Osteocyte (in vitro differentiated cells): Measurements from ENCODE around the gene NAA60. TPM values are rescaled to one million over a fixed set of nuclear protein-coding genes. Genes with fewer than 3 reads are reported as not detected.

Experiments
- DNase-seq: peaks from one replicate; pipeline ENCODE4 v3.0.0; 2021; ENCODE audit warnings: mixed read lengths; ENCODE audit not compliant: unreplicated experiment; ENCODE audit errors: extremely low spot score
- H3K27ac Mint-ChIP-seq: one replicate; pipeline ENCODE4 v1.8.0; 2021; ENCODE audit warnings: mild to moderate bottlenecking, mixed read lengths; ENCODE audit not compliant: unreplicated experiment
- H3K27me3 Mint-ChIP-seq: one replicate; pipeline ENCODE4 v1.8.0; 2021; ENCODE audit warnings: mixed read lengths; ENCODE audit not compliant: unreplicated experiment
- H3K36me3 Mint-ChIP-seq: one replicate; pipeline ENCODE4 v1.8.0; 2021; ENCODE audit warnings: mixed read lengths; ENCODE audit not compliant: unreplicated experiment
- H3K4me1 Mint-ChIP-seq: one replicate; pipeline ENCODE4 v1.8.0; 2021; ENCODE audit warnings: mixed read lengths; ENCODE audit not compliant: unreplicated experiment
- H3K4me3 Mint-ChIP-seq: one replicate; pipeline ENCODE4 v1.8.0; 2021; ENCODE audit warnings: mild to moderate bottlenecking, moderate library complexity, mixed read lengths; ENCODE audit not compliant: unreplicated experiment
- H3K9me3 Mint-ChIP-seq: one replicate; pipeline ENCODE4 v1.8.0; 2021; ENCODE audit warnings: mixed read lengths; ENCODE audit not compliant: unreplicated experiment
- CTCF ChIP-seq: fragments of 200-600 bp; sonication (generic); IDR thresholded peaks from 2 replicates; pipeline ENCODE4 v1.5.0; 2021; ENCODE audit warnings: antibody characterized with exemption, mild to moderate bottlenecking, moderate library complexity
- long read RNA-seq: library from polyadenylated mRNA; unstranded; transcript quantifications from one replicate; pipeline ENCODE4 v2.0.0, GENCODE V29; 2021
- total RNA-seq: library from RNA; stranded (reverse); gene quantifications from 2 replicates; pipeline ENCODE4 v1.2.1, GENCODE V29; 2021

Gene NAA60
- total RNA-seq: 53.9 and 55.0 TPM in 2 replicates
- long read RNA-seq, partial matches to known transcripts: 3 of 11 reads
- long read RNA-seq, other reads (novel, unspliced or antisense): 2 of 11 reads

- Mint-ChIP-seq H3K36me3 (peaks cover 12% of the 10 kb centered on the region), H3K4me3 (peak within 1 kb of the TSS; percentile 96), H3K27me3 (peaks cover 3% of the 10 kb centered on the region), H3K27ac (peak within 1 kb of the TSS; percentile 93), H3K9me3 (peaks cover 10% of the 10 kb centered on the region), H3K4me1 (peaks cover 5% of the 10 kb centered on the region)
- no peak for TF ChIP-seq CTCF
- DNase-seq: peak; percentile 94
These were observed at the start of gene NAA60, which contains the start of gene ZNF597 for GRCh38 chr16:3443108-3444031. Gene NAA60, plus strand, starts transcription at chr16:3443680. Its CDS starts 32,548 bp downstream, at chr16:3476228. Gene ZNF597, minus strand, starts transcription at chr16:3443504. Its CDS starts 351 bp downstream, at chr16:3443153.

DNA sequence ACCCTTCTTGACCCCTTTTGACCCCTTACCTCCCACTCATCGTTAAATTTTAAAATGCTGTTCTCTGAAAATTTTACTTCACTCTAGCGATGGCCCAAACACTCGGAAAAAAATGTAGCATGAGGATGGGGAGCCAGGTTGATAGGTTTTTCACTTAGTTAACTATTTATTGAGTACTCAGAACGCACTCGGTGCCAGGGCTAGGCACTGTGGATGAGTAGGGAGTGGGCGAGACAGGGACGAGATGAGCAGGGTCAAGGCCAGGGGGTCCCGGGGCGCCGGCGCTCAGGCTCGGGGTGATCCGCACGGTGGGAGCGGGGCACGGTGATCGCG, 43.1 kb upstream of the NAA60 start:
- peak overlapping the region; percentile 85 for H3K27ac Mint-ChIP-seq
- peaks cover 57% of the 10 kb centered on the region for H3K36me3 Mint-ChIP-seq
- H3K9me3 Mint-ChIP-seq: peaks cover 23% of the 10 kb centered on the region
- TF ChIP-seq CTCF: no peak
- H3K4me3 Mint-ChIP-seq: peak overlapping the region; percentile 88
- peaks cover 14% of the 10 kb centered on the region for H3K4me1 Mint-ChIP-seq
- no peaks in the 10 kb centered on the region for H3K27me3 Mint-ChIP-seq
- DNase-seq: no peak

DNA sequence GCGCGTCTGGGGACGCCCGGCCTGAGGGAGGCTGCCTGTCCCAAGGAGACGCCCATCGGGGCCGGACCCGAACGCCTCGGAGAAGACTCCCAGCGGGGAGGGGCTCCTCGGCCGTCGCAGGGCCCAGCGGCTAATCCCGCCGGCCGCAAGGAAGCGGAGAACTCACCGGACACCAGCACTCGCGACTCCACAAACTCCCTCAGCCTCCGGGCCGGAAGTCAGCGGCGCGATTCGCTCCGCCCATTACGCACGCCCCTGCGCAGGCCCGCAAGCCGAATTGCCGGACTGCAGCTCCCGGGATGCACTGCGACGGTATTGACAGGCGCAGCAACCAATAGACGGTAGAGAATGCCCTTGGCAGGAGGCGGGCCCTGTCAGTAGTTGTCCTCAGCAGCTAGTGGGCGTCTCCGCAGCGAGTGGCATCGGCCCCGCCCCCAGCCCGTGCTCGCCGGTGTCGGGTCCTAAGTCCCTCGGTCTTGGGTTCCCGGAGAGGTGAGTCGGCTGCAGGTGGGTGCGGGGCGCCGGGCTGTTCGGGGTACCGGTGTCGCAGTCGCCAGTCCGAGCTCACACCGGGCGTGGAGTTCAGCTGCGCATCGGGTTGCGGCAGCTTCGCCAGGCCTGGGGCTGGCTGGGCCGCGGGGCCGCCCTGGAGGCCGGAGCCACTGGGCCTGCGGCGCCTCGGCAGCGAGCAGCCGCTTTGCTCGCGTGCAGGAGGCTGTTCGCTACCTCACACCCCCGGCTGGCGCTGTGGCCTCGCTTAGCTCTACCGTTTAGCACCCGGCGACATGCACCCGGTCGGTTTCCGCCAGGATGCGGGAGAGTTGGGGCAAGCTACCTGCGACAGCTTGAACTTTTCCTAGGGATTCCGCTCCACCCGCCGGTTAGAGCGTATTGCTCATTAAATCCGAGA, 42.4 kb upstream of the NAA60 start, which contains the start of the genes ZNF174 and ZSCAN32:
Gene ZNF174, plus strand, starts transcription at position 437 of the 910 bp plus-strand sequence. CDS start 790 bp downstream, outside the sequence.
Gene ZSCAN32, minus strand, starts transcription at position 226 of the 910 bp plus-strand sequence. CDS start 3,447 bp downstream, outside the sequence.
- TF ChIP-seq CTCF: no peak
- H3K36me3 Mint-ChIP-seq: peaks cover 57% of the 10 kb centered on the region
- peak; percentile 99 for DNase-seq
- H3K27me3 Mint-ChIP-seq: no peaks in the 10 kb centered on the region
- H3K9me3 Mint-ChIP-seq: peaks cover 24% of the 10 kb centered on the region
- peaks cover 14% of the 10 kb centered on the region for H3K4me1 Mint-ChIP-seq
- H3K27ac Mint-ChIP-seq: peak within 1 kb of the TSS; percentile 85
- H3K4me3 Mint-ChIP-seq: peak within 1 kb of the TSS; percentile 88

DNA sequence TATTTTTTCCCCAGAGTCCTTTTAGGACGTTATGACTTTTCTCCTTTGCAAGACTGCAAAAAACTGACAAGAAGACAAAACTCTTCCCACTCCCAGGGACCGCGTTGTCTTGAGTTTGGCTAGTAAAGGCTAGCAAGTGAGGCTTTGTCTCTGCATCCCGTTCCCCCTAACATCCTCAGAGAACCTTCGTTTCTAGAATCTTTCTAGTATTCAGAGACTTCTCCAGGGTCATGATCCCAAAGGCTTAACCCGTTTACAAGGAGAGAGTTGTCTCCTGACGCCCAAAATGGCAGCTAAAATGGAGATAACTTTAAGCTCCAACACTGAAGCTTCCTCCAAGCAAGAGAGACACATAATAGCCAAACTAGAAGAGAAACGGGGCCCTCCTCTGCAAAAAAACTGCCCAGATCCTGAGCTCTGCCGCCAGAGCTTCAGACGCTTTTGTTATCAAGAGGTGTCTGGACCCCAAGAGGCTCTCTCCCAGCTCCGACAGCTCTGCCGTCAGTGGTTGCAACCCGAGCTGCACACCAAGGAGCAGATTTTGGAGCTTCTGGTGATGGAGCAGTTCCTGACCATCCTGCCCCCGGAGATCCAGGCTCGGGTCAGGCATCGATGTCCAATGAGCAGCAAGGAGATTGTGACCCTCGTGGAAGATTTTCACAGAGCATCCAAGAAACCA, 41.6 kb upstream of the NAA60 start:
- TF ChIP-seq CTCF: no peak
- Mint-ChIP-seq H3K27ac (peak overlapping the region; percentile 84), H3K4me1 (peaks cover 14% of the 10 kb centered on the region), H3K9me3 (peaks cover 25% of the 10 kb centered on the region), H3K4me3 (peak overlapping the region; percentile 88), H3K27me3 (no peaks in the 10 kb centered on the region), H3K36me3 (peaks cover 56% of the 10 kb centered on the region)
- no peak for DNase-seq
